Stimulated activated CD8-positive, alpha-beta memory T cell treated with anti-CD3 and anti-CD28 coated beads, Interleukin-4, amount 100 ng/mL, for 4 hours (primary cell): ENCODE measurements around the gene MROH8.

Experiments used
- DNase-seq, 2 donors: peaks; one replicate each; pipeline ENCODE4 v3.0.0-alpha.2; 2020; ENCODE audit warnings: low read depth in 2 of 2, low spot score in 1 of 2

The MROH8 gene

GRCh38 chr20:37200376-37200775 is 21.0 kb upstream of the MROH8 start:
- DNase-seq: no peak

- DNase-seq: no peak
Observed at GRCh38 chr20:37198932-37199660, 19.7 kb upstream of the MROH8 start.

GRCh38 chr20:37194621-37195417 is 15.5 kb upstream of the MROH8 start:
- no peak for DNase-seq

- no peak for DNase-seq
Observed at GRCh38 chr20:37193821-37194220, 14.5 kb upstream of the MROH8 start.

GRCh38 chr20:37193226-37193625 is 13.9 kb upstream of the MROH8 start:
- DNase-seq: no peak

- peak; percentile 33 to 38 for DNase-seq
Observed at GRCh38 chr20:37192137-37192854, 12.9 kb upstream of the MROH8 start.

- DNase-seq: no peak
Observed at GRCh38 chr20:37190354-37191112, 11.2 kb upstream of the MROH8 start.

- DNase-seq: no peak
Observed at GRCh38 chr20:37189416-37190016, 10.2 kb upstream of the MROH8 start.

GRCh38 chr20:37188787-37189186 is 9.4 kb upstream of the MROH8 start:
- no peak for DNase-seq

- DNase-seq: no peak
Observed at GRCh38 chr20:37185686-37186085, 6.3 kb upstream of the MROH8 start.

GRCh38 chr20:37179683-37180524 is 556 bp upstream of the MROH8 start:
- DNase-seq: no peak

GRCh38 chr20:37172836-37173235 is 6.5 kb downstream of the MROH8 start:
- no peak for DNase-seq

GRCh38 chr20:37166867-37167266 is 12.5 kb downstream of the MROH8 start:
- no peak for DNase-seq

- no peak for DNase-seq
Observed at GRCh38 chr20:37165031-37165430, 14.3 kb downstream of the MROH8 start.

- no peak for DNase-seq
Observed at GRCh38 chr20:37163832-37164554, 15.4 kb downstream of the MROH8 start.

- DNase-seq: no peak
Observed at GRCh38 chr20:37162646-37163045, 16.7 kb downstream of the MROH8 start.

- DNase-seq: no peak
Observed at GRCh38 chr20:37161830-37162549, 17.4 kb downstream of the MROH8 start.

- no peak for DNase-seq
Observed at GRCh38 chr20:37160683-37161082, 18.7 kb downstream of the MROH8 start.

GRCh38 chr20:37158248-37158647 is 21.1 kb downstream of the MROH8 start:
- no peak for DNase-seq
